Measurements from ENCODE around the gene CAD. TPM values are rescaled to one million over a fixed set of nuclear protein-coding genes. Genes with fewer than 3 reads are reported as not detected.

The CAD gene
- total RNA-seq, 2 donors from 2014 or later, result 11.1 to 49.1 TPM

- no peaks in the 10 kb centered on the region for H3K27me3 ChIP-seq
- no peak overlapping the region for H3K9ac ChIP-seq (ENCODE audit: low read depth in 2 of 2, low read length in 2 of 2)
- intact Hi-C loops (cut with DNase I), result no loop called here
- H3K36me3 ChIP-seq, result peaks cover 9% of the 10 kb centered on the region
- no peak for TF ChIP-seq CTCF (IDR thresholded peaks at IDR 0.05)
- no peaks in the 10 kb centered on the region for H3K9me3 ChIP-seq
- no peak for DNase-seq
- no peak overlapping the region for H3K27ac ChIP-seq
- no peaks in the 10 kb centered on the region for H3K4me1 ChIP-seq
- no peak overlapping the region for H3K4me3 ChIP-seq
These were observed 20.3 kb downstream of the CAD start for GRCh38 chr2:27237341-27237945.

GRCh38 chr2:27238976-27239375 lies 21.8 kb downstream of the CAD start:
- no peaks in the 10 kb centered on the region for H3K27me3 ChIP-seq
- intact Hi-C loops (cut with DNase I), result no loop called here
- no peak for TF ChIP-seq CTCF (IDR thresholded peaks at IDR 0.05)
- no peaks in the 10 kb centered on the region for H3K4me1 ChIP-seq
- H3K4me3 ChIP-seq, result no peak overlapping the region
- no peak overlapping the region for H3K27ac ChIP-seq
- H3K9me3 ChIP-seq, result no peaks in the 10 kb centered on the region
- DNase-seq, result no peak
- H3K36me3 ChIP-seq, result peaks cover 9% of the 10 kb centered on the region
- H3K9ac ChIP-seq (ENCODE audit: low read depth in 2 of 2, low read length in 2 of 2), result no peak overlapping the region

GRCh38 chr2:27240406-27240805 lies 23.2 kb downstream of the CAD start:
- no peak overlapping the region for H3K27ac ChIP-seq
- H3K9me3 ChIP-seq, result no peaks in the 10 kb centered on the region
- no peak overlapping the region for H3K4me3 ChIP-seq
- no peaks in the 10 kb centered on the region for H3K4me1 ChIP-seq
- H3K27me3 ChIP-seq, result no peaks in the 10 kb centered on the region
- H3K9ac ChIP-seq (ENCODE audit: low read depth in 2 of 2, low read length in 2 of 2), result no peak overlapping the region
- no peak for DNase-seq
- intact Hi-C loops (cut with DNase I), result no loop called here
- no peak for TF ChIP-seq CTCF (IDR thresholded peaks at IDR 0.05)
- peaks cover 9% of the 10 kb centered on the region for H3K36me3 ChIP-seq

- no peak overlapping the region for H3K9ac ChIP-seq (ENCODE audit: low read depth in 2 of 2, low read length in 2 of 2)
- no peaks in the 10 kb centered on the region for H3K27me3 ChIP-seq
- no peak for DNase-seq
- intact Hi-C loops (cut with DNase I), result no loop called here
- H3K4me3 ChIP-seq, result no peak overlapping the region
- no peak overlapping the region for H3K27ac ChIP-seq
- peaks cover 9% of the 10 kb centered on the region for H3K36me3 ChIP-seq
- no peaks in the 10 kb centered on the region for H3K9me3 ChIP-seq
- no peaks in the 10 kb centered on the region for H3K4me1 ChIP-seq
- TF ChIP-seq CTCF (IDR thresholded peaks at IDR 0.05), result no peak
These were observed 24.8 kb downstream of the CAD start for GRCh38 chr2:27241761-27242613.

- Histone ChIP-seq H3K27ac (no peak overlapping the region), H3K27me3 (no peaks in the 10 kb centered on the region), H3K9ac (ENCODE audit: low read depth in 2 of 2, low read length in 2 of 2) (no peak overlapping the region), H3K4me3 (no peak overlapping the region), H3K36me3 (peaks cover 4% of the 10 kb centered on the region), H3K4me1 (no peaks in the 10 kb centered on the region), H3K9me3 (no peaks in the 10 kb centered on the region)
- no peak for DNase-seq
- no peak for TF ChIP-seq CTCF (IDR thresholded peaks at IDR 0.05)
- intact Hi-C loops (cut with DNase I), result no loop called here
These were observed 25.4 kb downstream of the CAD start for GRCh38 chr2:27242614-27242951.

Data from colonic mucosa (tissue), 4 donors.